Sigmoid colon (tissue), 7 donors: ENCODE results near the gene TRERF1. TPM values are rescaled to one million over a fixed set of nuclear protein-coding genes. Genes with fewer than 3 reads are reported as not detected.

Experiments
- DNase-seq: peaks from one replicate; pipeline ENCODE4 v3.0.0-alpha.2; 2019
- H3K27ac ChIP-seq, 4 donors: fragments of 200-600 bp; sonication (generic); one replicate each; pipeline ENCODE4 v1.5.1; 2016 to 2019; ENCODE audit warnings: mild to moderate bottlenecking in 1 of 4
- H3K27me3 ChIP-seq, 3 donors: fragments of 200-600 bp; sonication (generic); one replicate each; pipeline ENCODE4 v1.5.1; 2019; ENCODE audit warnings: mild to moderate bottlenecking in 1 of 3
- H3K36me3 ChIP-seq, 4 donors: fragments of 200-600 bp; sonication (generic); one replicate each; pipeline ENCODE4 v1.5.1; 2016 to 2019
- H3K4me1 ChIP-seq, 4 donors: fragments of 200-600 bp; sonication (generic); one replicate each; pipeline ENCODE4 v1.5.1; 2017 to 2019
- H3K4me3 ChIP-seq, 4 donors: fragments of 200-600 bp; sonication (generic); one replicate each; pipeline ENCODE4 v1.5.1; 2017 to 2019; ENCODE audit warnings: mild to moderate bottlenecking in 2 of 4, moderate library complexity in 1 of 4
- H3K9me3 ChIP-seq, 4 donors: fragments of 200-600 bp in 3 of 4; sonication (generic) in 3 of 4; one replicate each; pipeline versions ENCODE4 v1.5.1 to v1.6.1; 2013 to 2019
- EP300 ChIP-seq, 4 donors: sonication (generic); formaldehyde crosslinking; IDR thresholded peaks; one replicate each; pipeline ENCODE4 v1.6.1; 2017; ENCODE audit warnings: antibody characterized with exemption in 4 of 4
- POLR2A ChIP-seq, 2 donors: fragments of 450-650 bp; IDR thresholded peaks; one replicate each; pipeline ENCODE4 v1.6.1; 2016; ENCODE audit warnings: antibody characterized with exemption in 2 of 2, mild to moderate bottlenecking in 2 of 2, moderate library complexity in 2 of 2
- POLR2AphosphoS5 ChIP-seq, 4 donors: sonication (generic); formaldehyde crosslinking; IDR thresholded peaks; one replicate each; pipeline ENCODE4 v1.6.1; 2017; ENCODE audit warnings: antibody characterized with exemption in 4 of 4
- WGBS, 2 donors: extraction: QIAGEN DNeasy Blood & Tissue Kit; methylation state at CpG; one replicate each; pipeline ENCODE4 v1.1.7; 2013; 5-methylcytosine and 5-hydroxymethylcytosine counted together
- intact Hi-C: fragments of 100-400 bp; cut with DNase I; formaldehyde crosslinking; loops from one replicate; pipeline ENCODE4 v1.15.1; 2023
- polyA plus RNA-seq, 3 donors: library from polyadenylated mRNA; stranded (reverse); fragments of 200-250 nt; gene quantifications; one replicate each; pipeline ENCODE4 v1.2.3, GENCODE V29; 2013
- total RNA-seq, 4 donors: library from RNA; depleted of rRNA; stranded (reverse); fragments of >200 nt; gene quantifications; one replicate each; pipeline ENCODE4 v1.1.0, GENCODE V29; 2016
- TF ChIP-seq, protein P1 (sequence below), 4 experiments: fragments of 450-650 bp in 3 of 4; fragments of 200-600 bp in 1 of 4; IDR thresholded peaks; one replicate each; pipeline ENCODE4 v1.5.1; 2016 to 2019; ENCODE audit warnings: antibody characterized with exemption in 4 of 4, mild to moderate bottlenecking in 3 of 4, moderate library complexity in 2 of 4
- donor health status: healthy with polysubstance abuse.
- donor health status: Bipolar disorder and iron deficiency.
- donor health status: healthy.

The TRERF1 gene
- total and polyA plus RNA-seq, 7 donors: 0.46 to 10.5 (median 4.6) TPM

DNA sequence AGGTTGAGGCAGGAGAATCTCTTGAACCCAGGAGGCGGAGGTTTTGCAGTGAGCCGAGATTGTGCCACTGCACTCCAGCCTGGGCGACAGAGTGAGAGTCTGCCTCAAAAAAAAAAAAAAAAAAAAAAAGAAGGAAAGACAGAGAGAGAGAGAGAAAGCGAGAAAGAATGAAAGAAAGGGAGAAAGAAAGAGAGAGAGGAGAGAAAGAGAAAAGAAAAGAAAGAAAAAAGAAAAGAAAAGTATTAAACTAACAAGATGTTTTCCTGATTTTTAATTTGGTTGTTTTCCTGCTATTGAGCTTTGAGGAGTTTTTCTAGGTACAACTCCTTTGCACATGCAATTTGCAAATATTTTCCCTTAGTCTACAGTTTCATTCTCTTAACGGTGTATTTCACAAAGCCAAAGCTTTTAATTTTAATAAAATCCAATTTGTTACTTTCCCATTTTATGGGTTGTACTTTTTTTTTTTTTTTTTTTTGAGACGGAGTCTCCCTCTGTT lies 10.8 kb upstream of the TRERF1 start:
- WGBS, 2 donors: 90 to 92% methylated on average over 6 of the region's 6 CpGs
- no peaks in the 10 kb centered on the region for H3K36me3 ChIP-seq
- TF ChIP-seq POLR2A (IDR thresholded peaks at IDR 0.05): no peak
- no peak for TF ChIP-seq EP300 (IDR thresholded peaks at IDR 0.05)
- no peak for TF ChIP-seq POLR2AphosphoS5 (IDR thresholded peaks at IDR 0.05)
- TF ChIP-seq, protein P1, sequence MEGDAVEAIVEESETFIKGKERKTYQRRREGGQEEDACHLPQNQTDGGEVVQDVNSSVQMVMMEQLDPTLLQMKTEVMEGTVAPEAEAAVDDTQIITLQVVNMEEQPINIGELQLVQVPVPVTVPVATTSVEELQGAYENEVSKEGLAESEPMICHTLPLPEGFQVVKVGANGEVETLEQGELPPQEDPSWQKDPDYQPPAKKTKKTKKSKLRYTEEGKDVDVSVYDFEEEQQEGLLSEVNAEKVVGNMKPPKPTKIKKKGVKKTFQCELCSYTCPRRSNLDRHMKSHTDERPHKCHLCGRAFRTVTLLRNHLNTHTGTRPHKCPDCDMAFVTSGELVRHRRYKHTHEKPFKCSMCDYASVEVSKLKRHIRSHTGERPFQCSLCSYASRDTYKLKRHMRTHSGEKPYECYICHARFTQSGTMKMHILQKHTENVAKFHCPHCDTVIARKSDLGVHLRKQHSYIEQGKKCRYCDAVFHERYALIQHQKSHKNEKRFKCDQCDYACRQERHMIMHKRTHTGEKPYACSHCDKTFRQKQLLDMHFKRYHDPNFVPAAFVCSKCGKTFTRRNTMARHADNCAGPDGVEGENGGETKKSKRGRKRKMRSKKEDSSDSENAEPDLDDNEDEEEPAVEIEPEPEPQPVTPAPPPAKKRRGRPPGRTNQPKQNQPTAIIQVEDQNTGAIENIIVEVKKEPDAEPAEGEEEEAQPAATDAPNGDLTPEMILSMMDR (IDR thresholded peaks at IDR 0.05): no peak
- DNase-seq: no peak
- no peak overlapping the region for H3K27ac ChIP-seq
- H3K9me3 ChIP-seq: no peaks in the 10 kb centered on the region
- no peaks in the 10 kb centered on the region for H3K27me3 ChIP-seq
- H3K4me1 ChIP-seq: no peaks in the 10 kb centered on the region
- intact Hi-C loops: no loop called here
- H3K4me3 ChIP-seq: no peak overlapping the region

DNA sequence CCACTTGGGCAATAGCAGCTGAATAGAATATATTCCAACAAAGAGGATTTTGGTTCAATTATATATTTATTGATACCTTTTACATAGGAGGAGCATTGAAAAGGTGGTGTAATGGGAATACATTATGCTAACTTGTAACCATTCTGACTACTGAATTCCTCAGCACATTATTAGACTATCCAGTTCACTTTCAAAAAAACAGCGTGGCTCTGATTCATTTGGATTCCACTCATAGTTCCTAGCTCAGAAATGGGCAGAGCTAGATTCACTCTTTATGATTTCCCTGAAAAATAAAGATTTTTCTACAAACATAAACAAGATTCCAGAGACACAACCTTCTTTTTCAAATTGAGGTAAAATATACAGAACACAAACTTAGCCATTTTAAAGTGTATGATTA lies 9.2 kb upstream of the TRERF1 start:
- Histone ChIP-seq H3K4me3 (no peak overlapping the region), H3K27me3 (no peaks in the 10 kb centered on the region), H3K36me3 (no peaks in the 10 kb centered on the region), H3K4me1 (no peaks in the 10 kb centered on the region), H3K9me3 (no peaks in the 10 kb centered on the region), H3K27ac (no peak overlapping the region)
- intact Hi-C loops: no loop called here
- TF ChIP-seq POLR2A (IDR thresholded peaks at IDR 0.05): no peak
- 77 to 83% methylated on average over 1 of the region's 1 CpG for whole genome bisulfite sequencing, 2 donors
- no peak for DNase-seq

DNA sequence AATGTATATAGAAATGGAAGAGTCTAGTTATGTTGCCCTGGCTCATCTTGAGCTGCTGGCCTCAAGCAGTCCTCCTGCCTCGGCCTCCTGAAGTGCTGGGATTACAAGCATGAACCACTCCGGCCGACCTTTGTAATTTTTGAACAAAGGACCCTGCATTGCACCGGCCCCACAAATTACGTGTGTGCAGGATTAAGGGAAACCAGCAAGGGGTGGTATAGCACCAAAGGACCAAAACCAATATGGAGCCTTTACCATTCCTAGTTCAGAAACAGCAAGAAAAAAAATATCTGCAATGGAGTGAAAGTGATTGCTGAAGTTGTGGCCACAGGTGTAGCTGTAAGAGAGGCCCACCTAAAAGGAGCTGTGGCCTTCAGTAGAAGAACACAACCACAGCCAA lies 8.2 kb upstream of the TRERF1 start:
- H3K4me3 ChIP-seq: no peak overlapping the region
- TF ChIP-seq, protein P1 (IDR thresholded peaks at IDR 0.05): no peak
- TF ChIP-seq EP300 (IDR thresholded peaks at IDR 0.05): no peak
- no peak for TF ChIP-seq POLR2AphosphoS5 (IDR thresholded peaks at IDR 0.05)
- H3K27ac ChIP-seq: no peak overlapping the region
- DNase-seq: no peak
- H3K4me1 ChIP-seq: no peaks in the 10 kb centered on the region
- intact Hi-C loops: no loop called here
- WGBS, 2 donors: 95 to 96% methylated on average over 5 of the region's 5 CpGs
- no peaks in the 10 kb centered on the region for H3K27me3 ChIP-seq
- no peaks in the 10 kb centered on the region for H3K36me3 ChIP-seq
- no peaks in the 10 kb centered on the region for H3K9me3 ChIP-seq

DNA sequence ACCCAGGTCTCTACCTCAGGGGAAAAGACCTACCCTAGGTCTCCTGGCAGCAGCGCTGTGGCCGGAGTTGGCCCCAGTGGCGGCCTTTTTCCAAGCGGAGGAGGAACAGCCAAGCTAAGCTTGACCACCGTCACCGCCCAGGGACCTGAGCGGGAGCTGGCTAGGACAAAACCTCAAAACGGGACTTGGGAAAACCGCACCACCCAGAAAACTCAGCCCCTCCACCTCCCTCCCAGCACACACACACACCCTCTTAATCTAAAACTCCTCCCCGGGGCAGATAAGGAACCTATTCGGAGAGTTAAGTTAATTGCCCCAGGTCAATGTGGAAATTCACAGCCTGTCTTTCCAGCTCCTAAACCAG lies 2.7 kb upstream of the TRERF1 start:
- no peak for TF ChIP-seq POLR2A (IDR thresholded peaks at IDR 0.05)
- TF ChIP-seq, protein P1 (IDR thresholded peaks at IDR 0.05): no peak
- TF ChIP-seq POLR2AphosphoS5 (IDR thresholded peaks at IDR 0.05): no peak
- no peak for TF ChIP-seq EP300 (IDR thresholded peaks at IDR 0.05)
- intact Hi-C loops: loop anchor here (5.0 kb wide), 4 partner anchors 78 to 237 kb away; partner anchors contain the start of gene MRPS10

DNA sequence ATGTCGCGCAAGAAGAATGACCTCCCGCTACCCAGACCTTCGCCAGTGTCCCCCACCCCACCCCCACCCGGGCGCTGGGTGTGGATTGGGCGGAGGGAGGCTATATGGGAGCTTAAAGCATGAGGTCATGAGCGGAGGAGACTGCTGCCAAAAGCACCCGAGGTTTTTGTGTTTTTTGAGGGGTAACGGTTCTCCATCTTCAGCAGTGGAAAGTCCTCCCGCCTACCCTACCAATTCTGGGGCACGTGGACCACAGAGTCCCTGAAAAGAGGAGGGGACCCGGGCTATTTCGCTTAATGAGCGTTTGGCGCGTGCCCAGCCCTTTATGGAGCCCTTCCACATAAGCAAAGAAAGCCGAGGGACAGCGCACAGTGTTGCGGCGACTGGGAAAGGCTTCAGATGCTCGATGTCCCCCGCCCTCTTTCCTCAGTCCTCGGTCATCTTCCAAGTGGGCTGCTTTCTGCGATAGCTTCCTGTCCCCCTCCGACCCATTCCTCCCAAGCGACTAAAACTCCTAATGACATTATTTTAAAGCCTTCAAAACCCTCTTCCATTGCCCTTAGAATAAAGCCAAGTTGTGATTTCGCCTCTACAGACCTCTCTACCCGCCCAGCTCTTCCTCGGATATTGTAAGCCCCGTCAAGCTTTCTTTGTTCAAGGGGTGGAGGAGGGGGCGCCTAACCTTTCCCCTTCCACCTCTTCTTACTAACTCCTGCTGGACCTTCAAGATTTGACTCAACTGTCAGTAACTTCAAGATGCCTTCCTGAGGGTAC lies 2.1 kb upstream of the TRERF1 start:
- H3K4me1 ChIP-seq: peaks cover 0 to 37% (median 20%) of the 10 kb centered on the region in 4 donors

More for the DNA sequence above, 2.7 kb upstream of the TRERF1 start:
- H3K4me3 ChIP-seq: peak overlapping the region in 1 of 4 donors; percentile 66
- H3K27me3 ChIP-seq: no peaks in the 10 kb centered on the region
- H3K27ac ChIP-seq: peak overlapping the region; percentile 93 to 97 (median 95)
- peaks cover 0 to 31% (median 14%) of the 10 kb centered on the region in 4 donors for H3K4me1 ChIP-seq
- no peaks in the 10 kb centered on the region for H3K36me3 ChIP-seq
- 13 to 36% methylated on average over 11 of the region's 11 CpGs for WGBS, 2 donors
- H3K9me3 ChIP-seq: no peaks in the 10 kb centered on the region
- no peak for DNase-seq

More for the DNA sequence above, 2.1 kb upstream of the TRERF1 start:
- intact Hi-C loops: loop anchor here (5.0 kb wide), 4 partner anchors 78 to 237 kb away; partner anchors contain the start of gene MRPS10
- no peak for TF ChIP-seq EP300 (IDR thresholded peaks at IDR 0.05)
- peak overlapping the region; percentile 66 to 93 (median 80) for H3K4me3 ChIP-seq
- 2 to 7% methylated on average over 32 of the region's 32 CpGs for WGBS, 2 donors
- H3K9me3 ChIP-seq: no peaks in the 10 kb centered on the region
- H3K27ac ChIP-seq: peak overlapping the region; percentile 93 to 97 (median 95)
- H3K27me3 ChIP-seq: no peaks in the 10 kb centered on the region
- peak; percentile 80 for DNase-seq
- no peaks in the 10 kb centered on the region for H3K36me3 ChIP-seq
